Epidermal melanocyte (primary cell): ENCODE results near the gene OR10T2.
"Not testable (repeated sequence)": the region's sequence is repeated elsewhere in the genome, so short reads cannot be mapped to it uniquely, and the experiment has no call there.

Source experiments
- DNase-seq: peaks from one replicate; pipeline ENCODE4 v3.0.0; 2011; ENCODE audit warnings: low spot score; ENCODE audit not compliant: insufficient read length

The OR10T2 gene

DNA sequence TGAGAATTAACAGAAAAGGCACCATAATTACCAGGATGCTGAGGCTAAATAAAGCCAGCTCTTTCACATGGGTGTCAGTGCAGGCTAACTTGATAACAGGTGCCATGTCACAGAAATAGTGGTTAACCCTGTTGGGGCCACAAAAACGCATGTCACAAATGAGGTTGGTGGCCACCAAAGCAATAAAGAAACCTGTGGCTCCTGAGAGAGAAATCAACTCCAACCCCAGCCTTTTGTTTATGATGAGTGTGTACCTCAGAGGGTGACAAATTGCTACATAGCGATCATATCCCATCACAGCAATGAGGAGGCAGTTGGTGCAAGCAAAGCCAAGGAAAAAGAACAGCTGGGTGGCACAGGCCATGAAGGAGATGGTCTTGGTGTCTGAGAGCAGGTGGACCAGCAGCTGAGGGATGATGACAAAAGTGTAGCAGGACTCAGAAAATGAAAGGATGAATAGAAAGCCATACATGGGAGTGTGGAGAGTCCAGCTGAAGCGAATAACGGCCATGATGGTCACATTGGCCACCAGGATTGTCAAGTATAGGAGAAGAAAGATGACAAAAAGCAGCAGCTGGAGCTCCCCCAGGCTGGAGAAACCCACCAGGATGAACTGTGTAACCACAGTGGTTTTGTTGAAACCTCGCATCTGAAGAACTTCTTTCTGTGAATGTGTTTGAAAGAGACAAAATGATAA lies at the start of gene OR10T2:
Gene OR10T2 (minus strand): TSS at position 649 of the 697 bp plus-strand sequence. CDS start 0 bp downstream, at position 649.
- DNase-seq, result no peak

GRCh38 chr1:158445376-158445775 lies 46.1 kb upstream of the OR10T2 start:
- no peak for DNase-seq

DNA sequence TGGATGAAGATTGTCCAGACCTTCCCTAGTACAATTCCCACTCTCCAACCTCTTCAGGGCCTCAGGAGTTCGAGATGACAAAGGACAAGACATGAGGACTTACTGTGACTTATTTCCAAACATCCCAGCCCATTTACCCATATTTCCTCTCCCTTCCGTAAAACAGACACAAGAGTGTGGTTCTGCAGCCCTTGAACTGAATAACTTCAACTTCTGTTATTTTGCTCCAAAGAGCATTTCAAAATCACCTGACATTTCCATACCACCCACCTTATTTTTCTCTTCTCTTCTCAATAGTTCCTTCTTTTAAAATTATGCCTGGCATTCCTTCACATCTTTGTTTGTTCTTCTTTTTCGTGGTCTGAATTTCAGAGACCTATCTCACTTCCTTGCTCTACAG lies 35.5 kb upstream of the OR10T2 start:
- DNase-seq, result no peak

DNA sequence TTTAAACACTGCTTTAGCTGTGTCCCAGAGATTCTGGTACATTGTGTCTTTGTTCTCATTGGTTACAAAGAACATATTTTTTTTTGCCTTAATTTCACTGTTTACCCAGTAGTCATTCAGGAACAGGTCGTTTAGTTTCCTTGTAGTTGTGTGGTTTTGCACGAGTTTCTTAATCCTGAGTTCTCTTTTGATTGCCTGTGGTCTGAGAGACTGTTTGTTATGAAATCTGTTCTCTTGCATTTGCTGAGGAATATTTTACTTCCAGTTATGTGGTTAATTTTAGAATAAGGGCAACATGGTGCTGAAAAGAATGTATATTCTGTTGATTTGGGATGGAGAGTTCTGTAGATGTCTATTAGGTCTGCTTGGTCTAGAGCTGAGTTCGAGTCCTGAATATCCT lies 30.9 kb upstream of the OR10T2 start:
- not testable (repeated sequence) for DNase-seq

DNA sequence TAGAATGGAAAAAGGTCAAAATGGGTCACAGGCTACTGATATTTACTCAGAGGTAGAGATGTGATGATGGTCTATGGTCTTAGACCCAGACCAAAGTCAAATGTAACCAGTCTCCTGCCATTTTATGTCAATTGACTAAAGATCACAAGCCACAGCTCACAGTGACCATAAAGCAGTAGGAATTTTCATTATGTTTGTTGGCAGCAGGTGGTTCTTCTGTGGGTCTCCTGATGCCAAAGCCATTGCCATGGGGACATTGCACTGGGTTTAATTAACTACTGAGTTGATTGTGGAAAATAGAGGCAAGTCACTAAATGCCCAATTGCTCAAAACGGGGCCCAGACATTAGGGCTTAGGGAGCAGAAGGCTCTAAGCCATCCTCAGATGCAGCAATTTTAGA lies 26.9 kb upstream of the OR10T2 start, which contains the start of gene OR10K2:
Gene OR10K2 (minus strand): TSS at position 101 of the 400 bp plus-strand sequence. CDS start 5,371 bp downstream, outside the sequence.
- DNase-seq, result no peak

GRCh38 chr1:158425027-158425426 lies 25.8 kb upstream of the OR10T2 start:
- no peak for DNase-seq

GRCh38 chr1:158422212-158422611 lies 22.9 kb upstream of the OR10T2 start:
- no peak for DNase-seq

GRCh38 chr1:158417586-158417985 lies 18.3 kb upstream of the OR10T2 start:
- no peak for DNase-seq

- DNase-seq, result no peak
Measured at GRCh38 chr1:158414651-158415345, 15.5 kb upstream of the OR10T2 start.

DNA sequence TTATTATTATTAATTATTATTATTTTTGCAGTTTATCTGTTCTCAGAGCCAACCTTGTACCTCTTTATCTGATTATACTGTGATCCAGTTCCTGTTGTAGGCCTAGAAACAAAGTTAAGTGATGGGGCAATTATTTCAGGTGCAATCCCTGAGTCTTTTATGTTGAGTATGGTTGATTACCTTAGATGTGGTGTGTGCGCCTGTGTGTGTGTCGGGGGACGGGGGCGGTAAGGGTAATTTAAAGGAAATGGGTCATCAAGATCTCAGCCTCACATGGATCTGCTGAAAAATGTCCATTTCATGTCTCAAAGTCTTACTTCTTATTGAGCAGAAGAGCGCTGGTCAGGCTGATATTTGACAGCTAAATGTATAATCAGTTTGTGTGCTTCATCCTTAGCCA lies 7.8 kb upstream of the OR10T2 start:
- no peak for DNase-seq

DNA sequence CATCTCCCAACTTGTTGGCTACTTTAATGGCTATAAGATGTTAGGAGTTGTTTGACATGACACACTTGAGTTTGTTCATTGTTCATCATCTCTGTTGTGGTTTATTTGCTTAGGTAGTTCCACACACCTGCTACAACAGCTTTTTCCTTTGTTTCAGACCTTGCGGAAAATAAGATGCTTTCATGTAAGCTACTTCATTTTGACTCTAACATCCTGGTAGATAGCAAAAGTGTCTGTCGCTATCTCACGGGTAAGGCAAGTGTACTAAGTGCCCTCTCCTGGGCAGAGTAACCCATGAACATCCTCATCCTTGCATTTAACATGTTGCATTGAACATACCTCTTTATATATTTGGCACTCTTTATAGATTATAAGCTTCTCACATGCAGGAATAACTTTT lies 1.6 kb upstream of the OR10T2 start:
- DNase-seq, result no peak

DNA sequence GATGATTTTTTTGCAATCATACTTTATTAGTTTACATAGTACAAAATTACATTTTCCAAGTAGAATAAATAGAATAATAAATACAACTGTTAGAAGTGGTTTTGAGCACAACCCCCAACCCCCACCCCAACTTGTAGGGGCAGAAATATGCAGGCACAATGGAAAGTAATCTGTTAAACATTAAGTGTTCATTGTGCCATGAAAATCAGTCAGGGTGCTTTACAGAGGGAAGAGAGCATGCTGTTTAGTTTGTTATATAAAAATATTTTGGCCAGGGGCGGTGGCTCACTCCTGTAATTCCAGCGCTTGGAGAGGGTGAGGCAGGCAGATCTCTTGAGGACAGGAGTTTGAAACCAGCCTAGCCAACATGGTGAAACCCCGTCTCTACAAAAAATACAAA lies 2.6 kb downstream of the OR10T2 start:
- no peak for DNase-seq

DNA sequence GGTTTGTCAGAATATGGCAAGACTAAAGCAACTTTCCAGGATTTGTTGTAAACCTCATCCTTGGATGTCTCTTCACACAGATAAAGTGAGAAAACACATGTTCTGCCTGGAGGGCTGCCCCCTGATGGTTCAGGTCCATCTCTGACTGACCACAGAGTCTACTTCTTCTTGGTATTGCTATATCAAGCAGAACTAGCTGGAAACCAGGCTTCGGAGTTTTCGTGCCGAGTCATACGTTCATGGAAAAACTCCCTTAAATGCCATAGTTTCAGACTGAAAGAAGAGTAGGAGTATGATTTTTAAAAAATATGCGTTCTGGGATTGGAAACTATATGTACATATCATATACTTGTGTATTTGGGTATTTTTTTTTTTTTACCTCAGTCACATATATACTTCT lies 5.8 kb downstream of the OR10T2 start:
- no peak for DNase-seq

DNA sequence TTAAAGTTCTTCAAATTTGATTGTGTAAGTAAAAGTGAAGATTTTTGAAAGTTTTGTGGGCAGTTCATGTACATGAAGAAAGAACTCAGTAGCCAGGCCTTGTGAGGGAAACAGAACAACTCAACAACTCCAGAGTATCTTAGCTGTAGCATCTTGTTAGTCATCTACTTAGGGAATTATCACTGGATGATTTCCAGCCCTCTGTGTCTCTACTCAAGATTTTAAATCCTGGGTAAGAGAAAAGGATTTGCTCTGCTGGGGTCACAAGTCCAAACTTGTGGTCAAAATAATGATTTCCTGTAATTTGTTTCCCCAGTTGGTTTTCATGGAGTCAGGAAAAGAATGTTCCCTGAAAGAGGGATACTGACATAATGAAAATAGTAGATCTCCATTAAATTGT lies 8.2 kb downstream of the OR10T2 start:
- DNase-seq, result no peak

DNA sequence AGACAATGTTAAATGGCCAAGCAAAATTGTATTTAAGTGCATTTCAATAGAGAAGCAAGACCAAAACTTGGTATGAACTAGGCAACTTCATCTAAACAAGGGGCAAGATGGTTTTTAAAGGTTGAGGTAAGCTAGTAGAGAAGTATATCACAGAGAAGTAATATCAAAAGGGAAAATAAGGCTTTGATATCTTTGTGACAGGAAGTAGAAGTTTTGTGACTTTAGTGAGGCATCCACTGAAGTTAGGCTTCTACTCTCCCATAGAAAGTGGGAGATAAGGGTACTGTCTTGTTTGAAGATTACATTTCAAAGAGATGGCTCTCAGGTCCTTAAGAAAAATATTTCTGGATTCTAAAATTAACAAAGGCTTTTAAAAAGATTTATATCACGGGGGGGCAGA lies 8.9 kb downstream of the OR10T2 start:
- no peak for DNase-seq

GRCh38 chr1:158374860-158375259 lies 24.4 kb downstream of the OR10T2 start:
- DNase-seq, result no peak

DNA sequence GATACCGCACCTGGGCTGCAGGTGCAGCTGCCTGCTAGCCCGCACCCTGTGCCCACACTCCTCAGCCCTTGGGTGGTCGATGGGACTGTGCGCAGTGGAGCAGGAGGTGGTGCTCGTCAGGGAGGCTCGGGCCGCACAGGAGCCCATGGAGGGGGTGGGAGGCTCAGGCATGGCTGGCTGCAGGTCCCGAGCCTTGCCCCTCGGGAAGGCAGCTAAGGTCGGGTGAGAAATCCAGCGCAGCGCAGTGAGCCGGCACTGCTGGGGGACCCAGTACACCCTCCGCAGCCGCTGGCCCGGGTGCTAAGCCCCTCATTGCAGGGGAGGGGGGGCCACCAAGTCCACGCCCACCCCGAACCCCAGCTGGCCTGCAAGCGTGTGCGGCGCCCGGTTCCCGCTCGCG lies 25.2 kb downstream of the OR10T2 start:
- not testable (repeated sequence) for DNase-seq

GRCh38 chr1:158371188-158371953 lies 27.9 kb downstream of the OR10T2 start:
- DNase-seq, result no peak

- DNase-seq, result no peak
Measured at GRCh38 chr1:158366783-158367182, 32.5 kb downstream of the OR10T2 start.

GRCh38 chr1:158362941-158363340 lies 36.3 kb downstream of the OR10T2 start:
- DNase-seq, result no peak

DNA sequence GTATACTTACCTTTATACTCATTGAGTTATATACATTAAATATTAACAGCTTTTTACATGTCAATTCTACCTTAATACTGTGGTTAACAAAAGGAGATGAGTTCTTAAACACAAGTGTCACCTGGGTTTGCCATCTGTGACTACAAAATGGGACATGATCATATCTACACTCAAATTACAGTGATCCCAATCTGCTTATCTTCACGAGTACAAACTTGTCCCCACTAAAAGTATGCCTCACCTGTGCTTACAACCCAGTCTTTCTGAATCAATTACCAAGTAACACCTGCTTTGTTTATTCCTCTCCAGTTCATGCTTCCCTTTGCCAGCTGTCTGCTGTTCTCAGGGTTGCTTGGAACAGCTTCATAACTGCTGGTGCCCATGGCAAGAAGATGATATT lies 36.8 kb downstream of the OR10T2 start:
- DNase-seq, result no peak

DNA sequence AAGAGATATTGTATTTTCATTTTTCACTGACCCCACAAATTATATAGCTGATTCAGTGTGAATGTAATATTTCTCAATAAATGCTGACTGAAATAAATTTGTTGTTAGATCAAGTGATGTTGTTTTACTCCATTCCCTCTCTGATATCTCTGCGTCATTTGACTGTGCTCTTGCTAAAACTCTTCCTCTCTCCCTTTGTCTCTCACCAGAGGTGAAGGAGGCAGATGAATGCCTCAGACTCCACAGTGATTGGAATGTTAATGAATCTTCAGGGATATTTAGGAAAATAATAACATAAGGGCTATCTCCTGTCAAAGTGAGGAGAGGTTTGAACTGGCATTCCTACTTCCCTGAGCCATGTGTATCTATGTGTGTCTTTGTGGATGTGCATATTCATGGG lies 41.8 kb downstream of the OR10T2 start:
- DNase-seq, result no peak
